ENCODE measurements around the gene GNAT1.

Gene GNAT1

DNA sequence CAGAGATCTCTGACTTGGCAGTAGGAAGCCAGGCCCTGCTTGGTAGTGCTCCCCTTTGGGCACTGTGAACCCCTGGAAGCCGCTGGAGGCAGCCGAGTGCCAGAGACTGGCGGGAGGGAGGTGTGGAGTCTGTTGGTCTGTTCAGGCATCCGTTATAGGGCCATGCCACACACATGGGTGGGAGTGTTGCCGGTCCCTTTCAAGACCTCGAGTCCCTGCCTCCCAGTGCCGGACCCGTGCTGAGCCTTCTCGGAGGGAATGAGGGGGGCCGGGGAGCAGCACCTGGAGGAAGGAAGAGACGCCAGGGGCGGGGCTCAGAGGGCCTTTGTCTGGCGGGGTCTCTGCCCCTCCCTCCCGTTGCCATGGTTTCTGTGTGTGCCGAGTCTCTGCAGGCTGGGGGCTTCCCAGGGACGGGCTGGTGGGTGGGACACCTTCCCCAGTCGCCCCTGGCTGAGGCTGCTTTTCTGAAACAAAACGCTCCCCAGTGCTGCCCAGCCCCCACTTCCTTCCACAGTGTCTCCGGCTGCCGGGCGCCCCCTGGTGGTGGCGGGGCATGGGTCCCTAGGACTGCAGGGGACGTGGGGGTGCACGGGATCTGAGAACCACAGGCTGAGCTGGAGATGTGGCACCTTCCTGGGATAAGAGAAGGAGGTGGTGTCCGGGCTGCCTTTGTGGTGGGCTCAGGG is 54.6 kb downstream of the GNAT1 start:
- in situ Hi-C loops (cut with HindIII; ENCODE audit: low sequenced_read_pairs): no loop called here
- TF ChIP-seq, protein P1, sequence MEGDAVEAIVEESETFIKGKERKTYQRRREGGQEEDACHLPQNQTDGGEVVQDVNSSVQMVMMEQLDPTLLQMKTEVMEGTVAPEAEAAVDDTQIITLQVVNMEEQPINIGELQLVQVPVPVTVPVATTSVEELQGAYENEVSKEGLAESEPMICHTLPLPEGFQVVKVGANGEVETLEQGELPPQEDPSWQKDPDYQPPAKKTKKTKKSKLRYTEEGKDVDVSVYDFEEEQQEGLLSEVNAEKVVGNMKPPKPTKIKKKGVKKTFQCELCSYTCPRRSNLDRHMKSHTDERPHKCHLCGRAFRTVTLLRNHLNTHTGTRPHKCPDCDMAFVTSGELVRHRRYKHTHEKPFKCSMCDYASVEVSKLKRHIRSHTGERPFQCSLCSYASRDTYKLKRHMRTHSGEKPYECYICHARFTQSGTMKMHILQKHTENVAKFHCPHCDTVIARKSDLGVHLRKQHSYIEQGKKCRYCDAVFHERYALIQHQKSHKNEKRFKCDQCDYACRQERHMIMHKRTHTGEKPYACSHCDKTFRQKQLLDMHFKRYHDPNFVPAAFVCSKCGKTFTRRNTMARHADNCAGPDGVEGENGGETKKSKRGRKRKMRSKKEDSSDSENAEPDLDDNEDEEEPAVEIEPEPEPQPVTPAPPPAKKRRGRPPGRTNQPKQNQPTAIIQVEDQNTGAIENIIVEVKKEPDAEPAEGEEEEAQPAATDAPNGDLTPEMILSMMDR (IDR thresholded peaks at IDR 0.05; ENCODE audit: low read depth, low read length, missing control alignments): peak; percentile 98
- DNase-seq (ENCODE audit: low read depth): peak; percentile 76
- peak overlapping the region; percentile 29 for H3K4me3 ChIP-seq (ENCODE audit: low read depth, low read length)

DNA sequence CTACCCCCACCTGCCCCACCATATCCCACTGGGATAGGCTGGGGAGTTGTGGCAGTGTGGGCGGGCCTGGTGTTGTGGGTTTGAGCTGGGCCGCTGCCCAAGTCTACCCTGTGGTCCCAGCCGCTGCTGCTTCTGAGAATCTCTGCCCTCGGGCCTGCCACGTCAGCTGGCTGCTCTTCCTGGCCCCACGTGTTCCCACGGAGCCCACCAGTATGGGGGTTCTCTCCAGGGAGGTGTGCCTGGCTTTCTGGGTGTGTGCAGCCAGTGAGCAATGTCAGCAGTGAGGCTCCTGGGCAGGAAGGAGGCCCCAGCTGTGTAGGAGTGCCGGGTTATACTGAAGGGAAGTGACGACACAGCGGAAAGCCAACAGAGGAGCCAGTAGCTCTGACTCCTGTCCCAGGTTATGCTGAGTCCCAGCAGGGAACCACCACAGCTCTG is 55.1 kb downstream of the GNAT1 start:
- in situ Hi-C loops (cut with HindIII; ENCODE audit: low sequenced_read_pairs): no loop called here
- TF ChIP-seq, protein P1 (IDR thresholded peaks at IDR 0.05; ENCODE audit: low read depth, low read length, missing control alignments): no peak
- DNase-seq (ENCODE audit: low read depth): peak; percentile 95
- peak overlapping the region; percentile 29 for H3K4me3 ChIP-seq (ENCODE audit: low read depth, low read length)
